Activated CD8-positive, alpha-beta T cell treated with anti-CD3 and anti-CD28 coated beads for 36 hours (primary cell): Measurements from ENCODE around the gene GOLIM4. TPM values are rescaled to one million over a fixed set of nuclear protein-coding genes. Genes with fewer than 3 reads are reported as not detected.

Source experiments
- ATAC-seq: fragments of 200-7000 bp; cut with Tn5 transposase; one replicate; pipeline ENCODE4 v1.10.0; 2021; ENCODE audit warnings: mild to moderate bottlenecking, moderate library complexity
- CTCF ChIA-PET: fragments of 350-600 bp; sonication (Branson Sonifier 250); formaldehyde crosslinking; loops from one replicate; lab custom pipeline; 2021; ENCODE audit warnings: antibody characterized with exemption; lab: Charles Lee
- POLR2A ChIA-PET: fragments of 350-600 bp; sonication (Branson Sonifier 250); formaldehyde crosslinking; loops from one replicate; lab custom pipeline; 2021; ENCODE audit warnings: antibody characterized with exemption; lab: Charles Lee
- DNase-seq: peaks from one replicate; pipeline ENCODE4 v3.0.0-alpha.2; 2020
- H3K27ac Mint-ChIP-seq: one replicate; pipeline ENCODE4 v1.8.0; 2021; ENCODE audit warnings: mild to moderate bottlenecking, mixed read lengths
- H3K27me3 Mint-ChIP-seq: one replicate; pipeline ENCODE4 v1.8.0; 2021; ENCODE audit warnings: mixed read lengths
- H3K36me3 Mint-ChIP-seq: one replicate; pipeline ENCODE4 v1.8.0; 2021; ENCODE audit warnings: low read depth, mixed read lengths
- H3K4me1 Mint-ChIP-seq: one replicate; pipeline ENCODE4 v1.8.0; 2021; ENCODE audit warnings: low read depth, mixed read lengths
- H3K4me3 Mint-ChIP-seq: one replicate; pipeline ENCODE4 v1.8.0; 2021; ENCODE audit warnings: mild to moderate bottlenecking, moderate library complexity, mixed read lengths
- H3K9me3 Mint-ChIP-seq: one replicate; pipeline ENCODE4 v1.8.0; 2021; ENCODE audit warnings: mixed read lengths
- CTCF ChIP-seq: fragments of 200-600 bp; IDR thresholded peaks from one replicate; pipeline ENCODE4 v1.8.0; 2022; ENCODE audit warnings: antibody characterized with exemption, mild to moderate bottlenecking
- intact Hi-C: fragments of 100-400 bp; cut with micrococcal nuclease; formaldehyde crosslinking; loops from one replicate; pipeline ENCODE4 v1.10.0; 2022
- total RNA-seq, 2 experiments: library from RNA; stranded (reverse); gene quantifications; one replicate each; pipeline ENCODE4 v1.2.3, GENCODE V29; 2021

The GOLIM4 gene
- total RNA-seq, 2 experiments from 2014 or later: 5.5 to 6.4 TPM

- Mint-ChIP-seq H3K4me3 (no peak overlapping the region), H3K9me3 (no peaks in the 10 kb centered on the region), H3K36me3 (no peaks in the 10 kb centered on the region), H3K27me3 (no peaks in the 10 kb centered on the region), H3K4me1 (no peaks in the 10 kb centered on the region), H3K27ac (no peak overlapping the region)
- TF ChIP-seq CTCF: no peak
- intact Hi-C loops: no loop called here
- DNase-seq: no peak
- no peak for ATAC-seq
- POLR2A ChIA-PET: no interaction called here
- CTCF ChIA-PET: no interaction called here
These were observed 123.2 kb downstream of the GOLIM4 start for GRCh38 chr3:167972502-167972901.

GRCh38 chr3:167969548-167969947, 126.2 kb downstream of the GOLIM4 start:
- intact Hi-C loops: no loop called here
- Mint-ChIP-seq H3K4me1 (no peaks in the 10 kb centered on the region), H3K4me3 (no peak overlapping the region), H3K36me3 (no peaks in the 10 kb centered on the region), H3K9me3 (no peaks in the 10 kb centered on the region), H3K27me3 (no peaks in the 10 kb centered on the region), H3K27ac (no peak overlapping the region)
- no peak for TF ChIP-seq CTCF
- ChIA-PET CTCF (no interaction called here), POLR2A (no interaction called here)
- no peak for DNase-seq
- no peak for ATAC-seq

GRCh38 chr3:167967257-167968036, 128.3 kb downstream of the GOLIM4 start:
- ChIA-PET CTCF (interaction anchor here (1.4 kb wide), 1 partner anchor 54 kb away, joined by 3 read pairs; no protein-coding TSS in a partner anchor), POLR2A (no interaction called here)
- no peaks in the 10 kb centered on the region for H3K27me3 Mint-ChIP-seq
- no peaks in the 10 kb centered on the region for H3K36me3 Mint-ChIP-seq
- no peak overlapping the region for H3K4me3 Mint-ChIP-seq
- intact Hi-C loops: no loop called here
- no peak for DNase-seq
- ATAC-seq: no peak
- no peaks in the 10 kb centered on the region for H3K9me3 Mint-ChIP-seq
- no peak overlapping the region for H3K27ac Mint-ChIP-seq
- TF ChIP-seq CTCF: no peak
- H3K4me1 Mint-ChIP-seq: no peaks in the 10 kb centered on the region
